Measurements from ENCODE around the gene ZNF189. TPM values are rescaled to one million over a fixed set of nuclear protein-coding genes. Genes with fewer than 3 reads are reported as not detected.
"Not testable (repeated sequence)": the region's sequence is repeated elsewhere in the genome, so short reads cannot be mapped to it uniquely, and the experiment has no call there.

The ZNF189 gene
- total RNA-seq, 1 donor from 2014 or later: 17.5 TPM

GRCh38 chr9:101380295-101380694, 18.4 kb upstream of the ZNF189 start:
- DNase-seq (ENCODE audit: low read depth in 2 of 2): no peak

DNA sequence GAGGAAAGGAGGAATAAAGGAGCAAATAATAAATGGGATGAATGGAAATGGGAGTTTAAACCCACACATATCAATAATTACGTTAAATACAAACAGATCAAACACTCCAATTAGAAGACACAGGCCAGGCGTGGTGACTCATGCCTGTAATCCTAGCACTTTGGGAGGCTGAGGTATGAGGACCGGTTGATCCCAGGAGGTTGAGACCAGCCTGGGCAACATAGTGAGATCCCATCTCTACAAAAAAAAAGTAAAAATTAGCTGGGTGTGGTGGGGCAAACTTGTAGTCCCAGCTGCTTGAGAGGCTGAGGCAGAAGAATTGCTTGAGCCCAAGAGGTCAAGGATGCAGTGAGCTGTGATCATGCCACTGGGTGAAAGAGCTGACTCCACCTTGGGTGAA, 17.5 kb upstream of the ZNF189 start:
- no peak for DNase-seq (ENCODE audit: low read depth in 2 of 2)

GRCh38 chr9:101381833-101382342, 16.8 kb upstream of the ZNF189 start:
- DNase-seq (ENCODE audit: low read depth in 2 of 2): no peak

- DNase-seq (ENCODE audit: low read depth in 2 of 2): no peak
Measured at GRCh38 chr9:101383361-101383760, 15.3 kb upstream of the ZNF189 start.

- not testable (repeated sequence) for DNase-seq (ENCODE audit: low read depth in 2 of 2)
Measured at GRCh38 chr9:101384873-101385536, 13.6 kb upstream of the ZNF189 start, which contains the start of gene BAAT. TSS of gene BAAT (minus strand) at chr9:101385006. CDS start at chr9:101371404, 13,602 bp downstream.

GRCh38 chr9:101387871-101388506, 10.7 kb upstream of the ZNF189 start:
- peak; percentile 56 to 57 for DNase-seq (ENCODE audit: low read depth in 2 of 2)

GRCh38 chr9:101388507-101388993, 10.1 kb upstream of the ZNF189 start:
- peak in 1 of 2 donors; percentile 9 for DNase-seq (ENCODE audit: low read depth in 2 of 2)

DNA sequence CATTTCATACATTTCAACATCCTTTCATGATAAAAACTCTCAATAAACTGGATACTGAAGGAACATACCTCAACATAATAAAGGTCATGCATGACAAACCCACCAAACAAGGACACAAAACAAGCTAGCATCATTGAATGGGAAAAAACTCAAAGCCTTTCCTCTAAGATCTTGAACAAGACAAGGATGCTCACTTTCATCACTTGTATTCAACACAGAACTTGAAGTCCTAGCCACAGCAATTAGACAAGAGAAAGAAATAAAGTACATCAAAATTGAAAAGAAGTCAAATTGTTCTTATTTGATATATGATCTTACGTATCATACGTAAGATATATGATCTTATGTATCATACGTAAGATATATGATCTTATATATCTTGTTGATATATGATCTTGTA, 5.5 kb upstream of the ZNF189 start:
- no peak for DNase-seq (ENCODE audit: low read depth in 2 of 2)

GRCh38 chr9:101394687-101395086, 4.0 kb upstream of the ZNF189 start:
- no peak for DNase-seq (ENCODE audit: low read depth in 2 of 2)

DNA sequence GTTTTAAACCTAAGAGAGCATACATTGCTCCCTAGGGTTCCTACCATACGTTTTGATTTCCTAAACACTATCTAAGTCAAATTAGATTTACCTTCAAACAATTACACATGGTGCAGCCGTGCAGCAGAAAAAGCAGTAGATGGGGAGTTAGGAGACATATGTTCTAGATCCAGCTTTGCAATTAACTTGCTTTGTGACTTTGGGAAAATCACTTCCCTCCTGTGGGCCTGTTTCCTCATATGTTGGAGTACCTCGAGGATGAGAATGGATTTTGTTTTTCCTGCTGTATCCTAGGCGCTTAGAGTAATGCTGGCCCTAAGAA, 944 bp upstream of the ZNF189 start:
- DNase-seq (ENCODE audit: low read depth in 2 of 2): no peak

DNA sequence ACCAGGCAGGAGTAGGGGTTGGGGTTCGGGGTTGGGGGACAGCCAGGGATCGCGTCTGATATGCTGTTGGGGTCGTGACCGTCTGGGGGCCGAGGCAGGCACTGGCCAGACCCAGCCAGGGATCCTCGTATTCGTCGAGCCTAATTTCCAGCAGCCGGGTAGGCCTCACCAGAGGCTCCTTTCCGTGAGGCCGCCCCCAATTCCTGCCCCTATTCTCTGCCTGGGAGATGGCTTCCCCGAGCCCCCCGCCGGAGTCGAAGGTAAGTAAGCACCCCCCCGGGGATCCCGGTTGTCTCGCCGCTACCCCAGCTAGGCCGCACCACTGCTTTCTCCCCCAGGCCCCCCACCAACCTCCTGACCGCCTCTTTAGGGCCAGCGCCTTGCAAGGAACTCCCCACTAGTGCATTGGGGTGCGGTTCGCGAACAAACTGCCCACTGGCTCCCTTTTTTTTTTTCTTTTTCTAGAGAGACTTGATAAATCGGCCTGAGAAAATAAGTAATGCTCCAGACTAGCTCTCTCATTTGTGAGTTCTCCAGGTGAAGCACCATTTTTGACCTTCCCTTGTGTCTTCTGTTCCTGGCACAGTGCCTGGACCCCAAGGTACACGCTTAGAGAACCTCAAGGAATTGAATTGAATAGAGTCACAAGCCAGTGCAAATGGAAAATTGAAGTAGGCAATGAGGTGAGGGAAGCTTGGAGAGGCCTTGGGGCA, 435 bp downstream of the ZNF189 start:
- peak; percentile 6 for DNase-seq (ENCODE audit: low read depth in 2 of 2)

GRCh38 chr9:101399643-101399970, 956 bp downstream of the ZNF189 start:
- peak in 1 of 2 donors; percentile 5 for DNase-seq (ENCODE audit: low read depth in 2 of 2)

DNA sequence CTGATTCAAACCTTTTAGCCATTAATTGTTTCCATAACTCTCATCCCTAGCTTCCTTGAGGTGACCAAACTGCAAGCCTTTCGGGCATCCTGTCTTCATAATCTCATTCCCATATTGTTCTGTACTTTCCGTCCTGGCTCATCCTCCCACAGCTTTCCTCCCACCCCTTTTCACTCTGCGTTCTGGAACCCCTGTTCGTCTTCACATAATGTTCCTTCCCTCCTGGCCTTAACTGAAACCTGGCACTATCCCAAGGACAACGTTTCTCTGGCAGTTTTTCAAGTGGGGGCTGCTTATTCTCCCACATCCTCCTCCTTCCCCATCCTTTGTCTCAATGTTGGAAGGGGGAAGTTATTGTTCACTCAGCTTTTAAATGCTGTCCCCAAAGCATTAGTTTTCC, 1.5 kb downstream of the ZNF189 start:
- peak; percentile 33 to 69 for DNase-seq (ENCODE audit: low read depth in 2 of 2)

DNA sequence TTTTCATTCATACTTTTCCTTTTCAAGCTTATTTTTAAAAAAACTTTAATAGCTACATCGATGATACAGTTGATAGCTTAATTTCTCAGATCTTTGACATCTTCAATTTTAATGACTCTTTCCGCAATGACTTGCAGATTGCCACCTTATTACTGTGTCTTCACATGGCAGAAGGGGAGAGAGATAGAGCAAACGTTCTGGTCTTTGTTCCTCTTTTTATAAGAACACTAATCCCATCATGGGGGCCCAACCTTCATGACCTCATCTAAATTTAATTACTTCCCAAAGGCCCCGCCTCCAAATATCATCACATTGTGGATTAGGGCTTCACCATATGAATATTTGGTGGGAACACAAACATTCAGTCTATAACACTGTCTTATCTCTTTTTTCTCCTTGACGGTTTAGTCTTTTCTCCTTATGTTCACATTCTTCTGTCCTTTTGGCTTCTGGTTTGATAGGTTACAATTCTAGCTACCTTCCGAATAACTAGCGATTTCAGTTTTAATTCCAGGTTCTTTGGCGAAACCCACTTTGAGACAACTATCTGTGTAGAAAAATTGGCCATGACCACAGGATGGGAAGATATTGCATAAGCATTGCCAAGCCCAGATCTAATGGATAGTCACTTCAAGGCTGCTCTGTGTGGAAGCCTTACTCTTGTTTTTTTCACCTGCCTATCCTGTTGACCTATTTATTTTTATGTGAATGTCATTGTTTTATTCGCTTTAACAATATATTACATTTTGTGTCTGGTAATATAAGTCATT, 5.0 kb downstream of the ZNF189 start:
- no peak for DNase-seq (ENCODE audit: low read depth in 2 of 2)

DNA sequence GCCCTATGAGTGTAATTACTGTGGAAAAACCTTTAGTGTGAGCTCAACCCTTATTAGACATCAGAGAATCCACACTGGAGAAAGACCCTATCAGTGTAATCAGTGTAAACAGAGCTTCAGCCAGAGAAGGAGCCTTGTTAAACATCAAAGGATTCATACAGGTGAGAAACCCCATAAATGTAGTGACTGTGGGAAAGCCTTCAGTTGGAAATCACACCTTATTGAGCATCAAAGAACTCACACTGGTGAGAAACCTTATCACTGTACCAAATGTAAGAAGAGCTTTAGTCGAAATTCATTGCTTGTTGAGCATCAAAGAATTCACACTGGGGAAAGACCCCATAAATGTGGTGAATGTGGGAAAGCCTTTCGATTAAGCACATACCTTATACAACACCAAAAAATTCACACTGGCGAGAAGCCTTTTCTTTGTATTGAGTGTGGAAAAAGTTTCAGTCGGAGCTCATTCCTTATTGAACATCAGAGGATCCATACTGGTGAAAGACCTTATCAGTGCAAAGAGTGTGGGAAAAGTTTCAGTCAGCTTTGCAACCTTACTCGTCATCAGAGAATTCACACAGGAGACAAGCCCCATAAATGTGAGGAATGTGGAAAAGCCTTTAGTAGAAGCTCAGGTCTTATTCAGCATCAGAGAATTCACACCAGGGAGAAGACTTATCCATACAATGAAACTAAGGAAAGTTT, 9.9 kb downstream of the ZNF189 start:
- DNase-seq (ENCODE audit: low read depth in 2 of 2): no peak

GRCh38 chr9:101409079-101409477, 10.4 kb downstream of the ZNF189 start:
- peak in 1 of 2 donors; percentile 8 for DNase-seq (ENCODE audit: low read depth in 2 of 2)

DNA sequence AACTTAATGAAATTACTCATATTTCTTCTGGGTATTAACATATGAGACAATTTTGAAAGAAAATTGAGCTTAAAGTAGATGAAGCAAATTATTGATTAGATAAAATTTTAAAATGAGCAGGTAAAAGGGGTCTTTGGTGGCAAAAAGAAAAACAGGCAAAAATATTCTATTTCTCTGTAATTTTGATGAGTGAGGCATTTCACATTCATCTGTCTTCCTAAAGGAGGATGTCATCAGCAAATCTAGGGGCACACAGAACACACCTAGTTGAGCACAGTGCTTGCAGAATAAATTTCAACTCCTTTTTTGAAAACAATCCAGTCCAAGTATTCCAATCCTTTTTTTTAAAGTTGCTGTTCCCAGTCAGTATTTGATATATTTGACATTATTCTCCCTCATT, 16.2 kb downstream of the ZNF189 start:
- no peak for DNase-seq (ENCODE audit: low read depth in 2 of 2)

DNA sequence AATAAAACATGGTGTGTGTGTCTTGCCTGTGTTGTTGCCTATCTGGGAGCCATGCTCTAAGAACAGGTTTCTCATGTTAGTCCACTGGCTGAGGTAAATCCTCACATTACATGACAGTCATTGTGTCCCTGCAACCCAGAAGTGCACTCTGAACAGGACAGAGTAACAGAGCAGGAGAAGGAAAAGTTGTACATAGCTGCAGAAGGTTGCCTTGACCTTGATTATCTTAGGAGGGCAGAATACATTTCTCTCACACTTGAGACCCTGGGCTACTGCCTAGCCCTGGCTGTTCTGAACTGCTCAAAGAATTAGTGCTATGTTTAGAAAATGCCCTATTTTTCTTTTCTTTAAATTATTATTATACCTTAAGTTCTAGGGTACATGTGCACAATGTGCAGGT, 16.9 kb downstream of the ZNF189 start:
- DNase-seq (ENCODE audit: low read depth in 2 of 2): no peak

- no peak for DNase-seq (ENCODE audit: low read depth in 2 of 2)
Measured at GRCh38 chr9:101417389-101417788, 18.7 kb downstream of the ZNF189 start.

- no peak for DNase-seq (ENCODE audit: low read depth in 2 of 2)
Measured at GRCh38 chr9:101417977-101418376, 19.3 kb downstream of the ZNF189 start.
